Ammon's horn (tissue), 1 donor: Measurements from ENCODE around the gene ALOX12B.
"Not testable (repeated sequence)": the region's sequence is repeated elsewhere in the genome, so short reads cannot be mapped to it uniquely, and the experiment has no call there.

Experiments
- DNase-seq: peaks from one replicate; pipeline ENCODE4 v3.0.0-alpha.2; 2016; ENCODE audit warnings: low spot score

ALOX12B gene

DNA sequence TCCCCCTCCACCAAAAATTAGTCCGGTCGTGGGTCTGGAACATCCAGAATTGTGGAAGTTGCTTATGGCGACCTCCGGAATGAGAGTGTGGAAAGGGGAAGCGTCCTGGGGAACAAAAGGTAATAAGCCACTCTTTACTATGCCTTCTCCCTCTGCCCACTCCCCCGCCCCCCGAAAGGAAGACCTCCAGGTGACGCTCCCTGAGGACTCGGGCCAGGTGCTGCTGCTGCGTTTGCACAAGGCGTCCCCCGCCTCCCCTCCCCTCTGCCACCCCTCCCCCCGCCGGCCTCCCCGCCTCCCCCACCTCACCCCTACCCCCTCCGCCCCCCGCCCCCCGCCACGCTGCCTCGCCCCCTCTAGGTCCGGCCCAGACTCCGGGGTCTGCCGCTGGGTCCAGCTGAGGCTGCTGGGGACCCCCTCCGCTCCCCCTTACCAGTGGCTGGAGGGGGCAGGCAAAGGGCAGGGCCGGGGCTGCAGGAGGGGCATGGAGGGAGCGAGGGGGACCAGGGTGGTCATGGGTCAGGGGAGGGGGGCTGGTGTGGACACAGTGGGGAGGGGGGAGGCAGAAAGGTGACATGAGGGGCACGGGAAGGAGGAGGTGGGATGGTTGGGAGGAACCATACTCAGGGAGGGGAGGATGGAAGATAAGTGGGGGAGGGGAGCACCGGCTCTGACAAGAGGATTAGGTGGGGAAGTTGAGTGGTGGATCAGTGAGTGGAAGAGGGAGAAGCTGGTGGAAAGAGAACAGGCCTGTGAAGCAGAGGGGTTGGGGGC is 23.6 kb downstream of the ALOX12B start:
- no peak for DNase-seq

DNA sequence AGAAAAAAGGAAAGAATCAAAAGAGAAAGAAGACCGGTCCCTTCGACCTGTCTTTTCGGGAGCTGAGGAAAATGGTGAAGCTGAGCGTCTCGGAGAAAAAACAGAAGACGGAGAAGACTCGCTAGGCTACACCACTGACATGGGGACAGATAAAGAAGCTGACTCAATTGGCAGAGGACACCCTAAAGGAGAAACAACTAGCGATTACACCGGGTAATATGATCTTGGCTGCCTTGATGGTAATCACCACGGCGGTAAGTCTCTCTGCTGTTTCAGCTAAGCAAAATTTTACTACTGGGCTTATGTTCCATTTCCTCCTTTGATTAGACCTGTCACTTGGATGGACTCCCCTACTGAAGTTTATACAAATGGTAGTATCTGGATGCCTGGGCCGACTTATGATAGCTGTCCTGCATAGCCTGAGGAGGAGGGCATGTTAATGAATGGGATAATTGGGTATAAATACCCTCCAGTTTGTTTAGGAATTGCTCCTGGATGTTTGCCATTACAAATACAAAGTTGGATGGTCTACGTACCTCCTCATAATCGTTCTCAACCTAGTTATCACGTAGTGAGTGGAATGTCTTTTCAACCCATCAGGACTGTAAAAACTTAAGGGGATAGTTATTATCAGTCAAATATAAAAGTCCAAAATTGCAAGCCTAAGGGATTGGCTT is 24.6 kb downstream of the ALOX12B start:
- no peak for DNase-seq

DNA sequence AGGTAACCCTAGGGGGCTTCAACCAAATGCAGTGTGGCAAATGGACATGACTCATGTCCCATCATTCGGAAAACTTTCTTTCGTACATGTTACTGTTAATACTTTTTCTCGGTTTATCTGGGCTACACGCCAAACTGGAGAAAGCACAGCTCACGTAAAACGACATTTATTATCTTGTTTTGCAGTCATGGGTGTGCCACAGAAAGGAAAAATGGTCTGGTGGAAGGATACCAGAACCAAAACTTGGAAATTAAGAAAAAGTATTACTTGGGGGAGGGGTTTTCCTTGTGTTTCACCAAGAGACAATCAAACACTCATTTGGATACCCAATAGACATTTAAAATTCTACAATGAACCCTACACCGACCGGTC is 25.1 kb downstream of the ALOX12B start:
- DNase-seq = no peak

DNA sequence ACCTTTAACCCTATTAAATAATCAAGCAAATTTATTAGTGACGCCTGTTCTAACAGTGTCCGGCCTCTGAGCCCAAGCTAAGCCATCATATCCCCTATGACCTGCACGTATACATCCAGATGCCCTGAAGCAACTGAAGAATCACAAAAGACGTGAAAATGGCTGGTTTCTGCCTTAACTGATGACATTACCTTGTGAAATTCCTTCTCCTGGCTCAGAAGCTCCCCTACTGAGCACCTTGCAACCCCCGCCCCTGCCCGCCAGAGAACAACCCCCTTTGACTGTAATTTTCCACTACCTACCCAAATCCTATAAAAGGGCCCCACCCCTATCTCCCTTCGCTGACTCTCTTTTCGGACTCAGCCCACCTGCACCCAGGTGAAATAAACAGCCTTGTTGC is 25.7 kb downstream of the ALOX12B start:
- not testable (repeated sequence) for DNase-seq

DNA sequence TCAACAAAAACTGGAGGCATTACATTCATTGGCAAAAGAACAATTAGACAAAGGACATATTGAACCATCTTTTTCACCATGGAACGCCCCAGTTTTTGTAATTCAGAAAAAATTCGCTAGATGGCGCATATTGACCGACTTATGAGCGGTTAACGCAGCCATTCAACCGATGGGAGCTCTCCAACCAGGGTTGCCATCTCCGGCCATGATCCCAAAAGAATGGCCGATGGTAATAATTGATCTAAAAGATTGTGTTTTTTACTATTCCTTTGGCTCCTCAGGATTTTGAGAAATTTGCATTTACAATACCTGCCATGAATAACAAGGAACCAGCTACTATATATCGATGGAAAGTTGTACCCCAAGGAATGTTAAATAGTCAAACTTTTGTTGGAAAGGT is 27.2 kb downstream of the ALOX12B start:
- DNase-seq = peak; percentile 76

DNA sequence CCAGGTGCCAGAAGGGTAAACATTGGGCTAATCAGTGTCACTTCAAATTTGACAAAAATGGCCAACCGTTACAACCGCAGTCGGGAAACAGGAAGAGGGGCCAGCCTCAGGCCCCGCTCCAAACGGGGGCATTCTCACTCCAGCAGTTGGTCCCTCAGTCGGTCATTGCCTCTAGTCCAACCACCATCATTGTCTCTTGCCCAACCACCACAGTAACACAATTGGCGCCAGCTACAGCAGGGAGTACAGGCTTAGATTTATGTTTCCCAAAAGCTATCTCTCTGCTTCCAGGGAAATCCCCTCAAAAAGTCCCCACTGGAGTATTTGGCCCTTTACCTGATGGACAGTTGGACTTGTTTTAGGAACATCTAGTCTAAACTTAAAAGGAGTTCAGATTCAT is 28.4 kb downstream of the ALOX12B start:
- DNase-seq = no peak

DNA sequence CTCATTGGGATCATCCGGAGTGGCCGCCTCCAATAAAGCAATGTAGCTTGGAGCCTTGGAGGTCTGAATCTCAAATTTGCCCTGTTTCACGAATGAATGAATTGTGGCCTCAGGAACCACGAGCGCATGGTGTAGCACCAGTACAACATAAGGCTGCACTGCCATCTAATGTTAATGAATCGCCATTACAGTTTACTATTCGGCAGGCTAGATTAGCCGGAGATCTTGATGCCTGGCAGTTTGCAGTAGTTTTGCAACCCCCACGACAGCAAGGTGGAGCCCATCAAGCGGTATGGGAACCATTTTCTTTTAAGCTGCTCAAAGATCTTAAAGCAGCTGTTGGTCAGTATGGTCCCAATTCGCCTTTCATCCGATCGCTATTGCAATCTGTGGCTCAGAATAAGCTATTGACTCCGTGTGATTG is 29.8 kb downstream of the ALOX12B start:
- peak; percentile 85 for DNase-seq

DNA sequence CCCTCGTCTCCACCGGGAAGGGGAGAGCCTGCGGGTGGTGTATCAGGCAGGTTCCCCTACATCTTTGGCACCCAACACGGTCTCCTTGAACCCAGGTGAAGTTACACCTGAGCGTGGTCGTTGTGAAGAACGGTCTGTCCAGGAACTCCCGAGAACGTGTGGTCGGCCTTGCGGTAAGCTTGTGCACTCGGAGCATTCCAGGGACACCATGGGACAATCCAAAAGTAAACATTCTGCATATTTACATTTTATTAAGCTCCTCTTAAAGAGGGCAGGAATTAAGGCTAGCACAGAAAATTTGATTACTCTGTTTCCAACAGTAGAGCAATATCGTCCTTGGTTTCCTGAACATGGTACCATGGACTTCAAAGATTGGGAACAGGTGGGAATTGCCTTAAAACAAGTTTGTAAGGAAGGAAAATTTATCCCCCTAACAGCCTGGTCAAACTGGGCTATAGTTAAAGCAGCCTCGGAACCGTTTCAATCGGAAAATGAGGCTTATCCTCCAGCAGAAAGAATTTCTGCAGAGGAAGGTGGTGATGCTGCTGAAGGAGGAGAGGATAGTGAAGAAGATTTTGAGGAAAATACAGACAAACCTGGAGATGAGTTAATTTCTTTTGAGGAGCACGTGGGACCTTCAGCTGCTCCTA is 30.4 kb downstream of the ALOX12B start:
- DNase-seq = no peak

DNA sequence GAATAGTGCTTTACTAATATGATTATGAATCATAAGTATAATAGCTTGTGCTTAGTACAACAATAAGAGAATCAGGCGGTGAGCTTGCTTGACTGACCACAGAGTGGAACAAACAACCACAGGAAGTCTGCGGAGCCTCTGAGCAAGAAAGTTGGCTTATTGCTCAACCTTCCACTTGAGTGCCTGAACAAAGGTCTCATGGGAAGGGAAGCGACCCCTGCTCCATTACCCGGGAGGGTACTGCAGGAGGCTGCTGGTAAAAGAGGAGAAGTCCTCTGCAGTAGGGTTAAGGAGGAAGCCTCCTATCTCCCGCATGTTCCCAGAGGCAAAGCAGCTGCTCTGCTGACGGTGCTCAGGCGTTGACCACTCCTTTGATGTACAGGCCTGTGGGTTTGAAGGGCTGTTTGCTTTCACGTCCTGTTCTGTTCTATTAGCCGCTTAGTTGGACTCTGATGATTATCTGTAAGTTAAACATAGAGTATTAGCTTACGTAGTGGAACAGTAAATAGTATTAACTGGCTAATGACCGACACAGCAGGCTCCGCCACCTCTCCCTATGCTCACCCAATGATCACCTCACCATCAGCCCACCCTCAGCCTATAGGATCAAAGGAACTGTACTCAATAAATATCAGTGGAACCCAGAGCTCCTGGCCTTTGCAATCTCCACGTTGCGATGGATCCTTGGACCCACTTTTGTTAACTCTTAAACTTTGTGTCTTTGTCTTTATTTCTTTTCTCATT is 31.1 kb downstream of the ALOX12B start:
- DNase-seq = peak; percentile 74

DNA sequence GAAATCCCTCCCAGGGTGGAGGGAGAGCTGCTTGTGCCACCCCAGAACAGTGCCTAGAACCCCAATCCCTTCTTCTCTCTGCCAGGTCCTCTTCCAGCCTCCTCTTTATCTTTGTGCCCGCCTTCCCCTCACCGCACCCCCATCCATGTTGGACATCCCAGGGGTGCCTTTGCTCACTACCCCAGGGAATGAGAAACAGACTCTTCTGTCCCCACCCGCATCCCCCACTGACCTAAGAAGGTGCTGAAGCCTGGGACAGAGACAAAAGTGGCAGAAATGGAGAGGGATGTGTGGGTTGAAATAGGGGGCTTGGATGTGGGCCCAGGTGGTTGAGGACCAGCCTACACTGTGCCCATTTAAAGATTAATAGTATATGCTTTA is 31.7 kb downstream of the ALOX12B start:
- no peak for DNase-seq

DNA sequence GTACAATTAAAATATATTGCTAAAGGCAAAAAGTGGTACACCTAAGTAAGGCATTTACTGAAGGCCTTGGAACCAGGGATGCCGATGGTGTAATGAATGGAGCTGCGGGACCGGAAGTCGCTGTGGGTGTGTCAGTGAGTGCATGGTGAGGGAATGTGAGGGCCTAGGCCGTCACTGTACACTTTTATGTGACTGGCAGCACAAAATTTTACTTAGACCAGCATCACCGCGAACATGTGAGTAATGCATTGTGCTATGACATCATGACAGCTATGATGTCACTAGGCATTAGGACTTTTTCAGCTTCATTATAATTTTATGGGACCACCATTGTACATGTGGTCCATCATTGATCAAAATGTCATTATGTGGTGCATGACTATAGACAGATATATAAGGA is 33.9 kb downstream of the ALOX12B start:
- DNase-seq = no peak

DNA sequence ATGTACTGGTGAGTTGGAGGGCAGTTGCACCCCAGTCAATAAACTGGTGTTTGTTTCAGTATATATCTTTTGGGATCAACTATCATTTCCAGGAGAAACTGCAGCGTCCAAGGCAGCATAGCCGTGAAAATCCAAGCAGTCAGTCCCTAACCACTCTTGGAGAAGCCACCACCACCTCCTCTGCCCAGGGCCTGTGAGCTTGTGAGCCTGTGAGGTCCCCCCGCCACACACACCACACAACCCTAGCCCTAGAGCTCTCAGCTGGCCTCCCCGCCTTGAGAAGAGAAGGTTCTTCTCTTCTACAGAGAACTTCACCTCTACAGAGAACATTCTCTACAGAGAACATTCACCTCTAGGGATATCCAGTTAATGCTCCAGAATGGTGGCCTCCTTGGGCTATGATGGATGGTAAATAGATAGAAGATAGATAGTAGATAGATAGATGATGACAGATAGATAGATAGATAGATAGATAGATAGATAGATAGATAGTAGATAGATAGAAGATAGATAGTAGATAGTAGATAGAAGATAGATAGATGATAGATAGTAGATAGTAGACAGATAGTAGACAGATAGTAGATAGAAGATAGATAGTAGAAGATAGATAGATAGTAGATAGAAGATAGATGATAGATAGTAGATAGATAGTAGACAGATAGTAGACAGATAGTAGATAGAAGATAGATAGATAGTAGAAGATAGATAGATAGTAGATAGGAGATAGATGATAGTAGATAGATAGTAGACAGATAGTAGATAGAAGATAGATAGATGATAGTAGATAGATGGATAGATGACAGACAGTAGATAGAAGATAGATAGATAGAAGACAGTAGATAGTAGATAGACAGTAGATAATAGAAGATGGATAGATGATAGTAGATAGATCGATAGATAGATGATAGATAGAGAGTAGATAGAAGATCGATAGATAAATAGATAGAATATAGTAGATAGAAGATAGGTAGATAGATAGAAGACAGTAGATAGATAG is 35.0 kb downstream of the ALOX12B start:
- DNase-seq = no peak

DNA sequence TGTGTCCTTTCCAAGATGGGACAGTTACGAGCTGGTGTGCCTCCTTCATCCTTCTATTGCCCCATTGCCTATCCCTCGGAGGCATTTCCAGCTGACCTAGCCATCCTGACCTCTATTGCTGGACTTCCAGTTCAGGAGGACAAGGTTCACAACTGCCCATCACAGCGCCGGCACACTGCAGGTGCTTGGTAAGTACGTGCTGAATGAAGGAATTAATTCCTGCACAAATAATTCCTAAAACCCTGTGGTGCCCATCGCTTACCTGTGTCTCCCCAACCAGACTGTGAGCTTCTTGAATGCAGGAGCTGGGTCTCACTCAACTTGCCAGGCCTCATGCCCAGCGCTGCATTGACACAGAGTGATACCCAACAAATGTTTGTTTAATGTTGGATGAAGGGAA is 35.7 kb downstream of the ALOX12B start:
- no peak for DNase-seq

DNA sequence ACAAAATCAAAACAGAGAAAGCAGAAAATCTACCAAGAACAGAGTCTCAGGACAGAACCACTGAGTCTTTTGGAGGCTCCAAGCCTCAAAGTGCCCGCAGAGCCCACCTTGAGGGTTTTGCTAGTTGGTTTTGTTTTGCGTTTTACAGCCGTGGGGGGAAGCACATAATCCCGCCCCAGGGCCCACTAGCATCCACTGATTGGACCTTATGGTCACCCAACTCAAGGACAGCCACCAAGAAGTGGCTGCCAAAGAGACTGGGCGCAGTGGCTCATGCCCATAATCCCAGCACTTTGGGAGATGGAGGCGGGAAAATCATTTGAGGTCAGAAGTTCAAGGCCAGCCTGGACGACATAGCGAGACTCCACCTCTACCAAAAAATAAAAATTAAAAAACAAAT is 38.8 kb downstream of the ALOX12B start:
- DNase-seq = no peak

DNA sequence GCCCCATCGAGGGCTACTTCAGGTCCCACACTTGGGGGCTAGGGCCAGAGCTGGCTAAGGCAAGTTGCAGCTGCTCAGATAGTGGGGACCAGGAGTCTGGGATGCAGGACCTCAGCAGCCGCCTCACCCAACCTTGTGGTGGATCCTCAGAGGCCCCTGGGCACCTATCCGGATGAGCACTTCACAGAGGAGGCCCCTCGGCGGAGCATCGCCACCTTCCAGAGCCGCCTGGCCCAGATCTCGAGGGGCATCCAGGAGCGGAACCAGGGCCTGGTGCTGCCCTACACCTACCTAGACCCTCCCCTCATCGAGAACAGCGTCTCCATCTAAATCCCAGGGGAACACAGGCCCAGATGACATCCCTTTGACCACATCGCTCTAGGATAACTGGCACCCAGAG is 39.3 kb downstream of the ALOX12B start:
- DNase-seq = no peak

DNA sequence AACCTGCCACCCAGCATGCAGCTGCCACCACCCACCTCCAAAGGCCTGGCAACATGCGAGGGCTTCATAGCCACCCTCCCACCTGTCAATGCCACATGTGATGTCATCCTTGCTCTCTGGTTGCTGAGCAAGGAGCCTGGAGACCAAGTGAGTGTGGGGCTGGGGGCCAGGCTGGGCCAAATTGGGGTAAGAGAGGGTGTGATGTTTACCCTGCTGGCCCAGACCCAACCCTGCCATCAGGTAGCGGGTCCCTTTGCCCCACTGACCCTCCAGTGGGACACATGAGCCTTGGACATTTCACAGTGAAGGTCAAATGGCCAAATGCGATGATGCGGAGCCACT is 39.8 kb downstream of the ALOX12B start:
- no peak for DNase-seq

DNA sequence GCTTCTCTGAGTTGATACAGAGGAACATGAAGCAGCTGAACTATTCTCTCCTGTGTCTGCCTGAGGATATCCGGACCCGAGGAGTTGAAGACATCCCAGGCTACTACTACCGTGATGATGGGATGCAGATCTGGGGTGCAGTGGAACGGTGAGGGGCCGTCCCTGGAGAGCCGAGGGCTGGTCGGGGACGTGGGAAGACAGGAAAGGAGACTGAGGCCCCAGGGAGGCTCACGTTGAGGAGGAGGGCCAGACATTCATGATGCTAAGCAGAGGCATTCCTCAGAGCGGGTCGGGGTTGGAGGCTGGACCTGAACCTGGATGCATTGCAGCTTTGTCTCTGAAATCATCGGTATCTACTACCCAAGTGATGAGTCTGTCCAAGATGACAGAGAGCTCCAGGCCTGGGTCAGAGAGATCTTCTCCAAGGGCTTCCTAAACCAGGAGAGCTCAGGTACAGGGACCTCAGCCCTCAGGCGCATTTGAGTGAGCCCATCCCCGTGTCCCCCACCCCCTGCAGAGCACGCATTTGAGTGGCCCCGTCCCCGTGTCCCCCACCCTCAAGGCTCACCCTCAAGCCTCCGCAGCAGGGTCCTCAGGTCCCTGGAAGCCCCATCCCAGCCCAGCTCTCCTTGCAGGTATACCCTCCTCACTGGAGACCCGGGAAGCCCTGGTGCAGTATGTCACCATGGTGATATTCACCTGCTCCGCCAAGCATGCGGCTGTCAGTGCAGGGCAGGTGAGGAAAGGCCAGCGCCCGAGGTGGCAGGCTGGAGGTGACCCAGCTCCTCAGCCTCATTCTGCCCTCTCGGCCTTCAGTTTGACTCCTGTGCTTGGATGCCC is 40.4 kb downstream of the ALOX12B start:
- DNase-seq = no peak

DNA sequence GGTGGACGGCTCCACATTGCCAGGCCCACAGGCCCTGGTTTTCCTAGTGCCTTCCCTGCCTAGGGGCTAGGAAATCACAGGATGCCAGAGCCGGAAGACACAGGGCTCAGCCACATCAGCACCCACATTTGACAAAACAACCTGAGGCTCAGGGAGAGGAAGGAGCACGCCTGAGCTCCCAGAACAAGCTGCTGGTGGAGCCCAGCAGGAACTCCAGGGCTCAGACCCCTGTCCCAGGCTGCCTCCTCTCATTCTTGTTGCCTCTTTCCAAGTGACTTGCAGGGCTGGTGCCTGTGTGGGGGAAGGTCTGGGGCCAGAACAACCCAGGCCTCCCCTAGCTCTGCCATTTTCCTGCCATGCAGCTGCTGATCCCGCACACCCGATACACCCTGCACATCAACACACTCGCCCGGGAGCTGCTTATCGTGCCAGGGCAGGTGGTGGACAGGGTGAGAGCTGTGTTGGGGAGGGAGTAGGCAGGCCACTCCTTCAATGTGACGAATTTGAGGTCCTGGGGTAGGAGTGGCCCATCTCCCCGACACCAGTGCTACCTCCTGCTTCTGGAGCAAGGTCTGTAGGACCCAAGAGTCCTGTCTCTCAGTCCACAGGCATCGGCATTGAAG is 41.1 kb downstream of the ALOX12B start:
- DNase-seq = no peak

DNA sequence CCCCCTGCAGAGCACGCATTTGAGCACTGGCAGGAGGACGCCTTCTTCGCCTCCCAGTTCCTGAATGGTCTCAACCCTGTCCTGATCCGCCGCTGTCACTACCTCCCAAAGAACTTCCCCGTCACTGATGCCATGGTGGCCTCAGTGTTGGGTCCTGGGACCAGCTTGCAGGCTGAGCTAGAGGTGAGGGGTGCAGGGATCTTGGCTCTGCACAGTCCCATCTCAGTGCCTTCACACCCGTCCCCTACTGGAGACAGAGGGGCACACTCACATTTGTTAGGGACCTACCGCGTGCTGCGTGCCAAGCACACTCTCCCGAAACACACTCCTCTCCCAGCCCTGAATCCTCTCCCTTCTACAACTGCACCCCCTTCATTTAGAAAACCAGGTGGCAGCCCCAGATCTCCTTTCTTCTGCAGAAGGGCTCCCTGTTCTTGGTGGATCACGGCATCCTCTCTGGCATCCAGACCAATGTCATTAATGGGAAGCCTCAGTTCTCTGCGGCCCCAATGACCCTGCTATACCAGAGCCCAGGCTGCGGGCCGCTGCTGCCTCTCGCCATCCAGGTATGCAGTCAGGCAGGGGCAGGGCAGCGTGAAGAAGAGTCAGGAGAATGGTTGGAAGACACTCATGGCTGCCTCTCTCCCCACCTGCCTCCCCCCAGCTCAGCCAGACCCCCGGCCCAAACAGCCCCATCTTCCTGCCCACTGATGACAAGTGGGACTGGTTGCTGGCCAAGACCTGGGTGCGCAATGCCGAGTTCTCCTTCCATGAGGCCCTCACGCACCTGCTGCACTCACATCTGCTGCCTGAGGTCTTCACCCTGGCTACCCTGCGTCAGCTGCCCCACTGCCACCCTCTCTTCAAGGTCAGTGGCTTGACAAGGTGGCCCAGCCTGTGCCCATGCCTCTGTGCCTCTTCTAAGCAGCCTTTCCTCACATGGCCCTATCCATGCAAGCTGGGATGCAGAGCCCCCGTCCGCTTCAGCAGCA is 42.4 kb downstream of the ALOX12B start:
- DNase-seq = no peak
